Neuronal stem cell (in vitro differentiated cells): ENCODE results near the gene TRAF1.

Source experiments
- DNase-seq: peaks from one replicate; pipeline ENCODE4 v3.0.0-alpha.2; 2013; ENCODE audit warnings: low spot score
- H2AFZ ChIP-seq: one replicate; pipeline ENCODE4 v1.6.1; 2013; ENCODE audit warnings: mild to moderate bottlenecking, low read length, inconsistent platforms
- H2AK5ac ChIP-seq: 2 replicates; pipeline ENCODE4 v1.6.1; 2013; ENCODE audit warnings: low read depth, mild to moderate bottlenecking, inconsistent platforms, low read length, moderate library complexity, mixed read lengths
- H2BK120ac ChIP-seq: 2 replicates; pipeline ENCODE4 v1.6.1; 2013; ENCODE audit warnings: low read depth, mild to moderate bottlenecking, inconsistent platforms, low read length, moderate library complexity, mixed read lengths
- H2BK12ac ChIP-seq: one replicate; pipeline ENCODE4 v1.6.1; 2013; ENCODE audit warnings: low read length, inconsistent platforms
- H2BK15ac ChIP-seq: 2 replicates; pipeline ENCODE4 v1.6.1; 2013; ENCODE audit warnings: mild to moderate bottlenecking, low read length, inconsistent platforms, mixed read lengths
- H2BK5ac ChIP-seq: one replicate; pipeline ENCODE4 v1.6.1; 2013; ENCODE audit warnings: inconsistent platforms, mild to moderate bottlenecking, low read length, moderate library complexity
- H3K14ac ChIP-seq: one replicate; pipeline ENCODE4 v1.6.1; 2013; ENCODE audit warnings: low read length, inconsistent platforms
- H3K18ac ChIP-seq: 2 replicates; pipeline ENCODE4 v1.6.1; 2013; ENCODE audit warnings: low read length, inconsistent platforms
- H3K23ac ChIP-seq: 2 replicates; pipeline ENCODE4 v1.6.1; 2013; ENCODE audit warnings: low read depth, mild to moderate bottlenecking, mixed read lengths, low read length, inconsistent platforms; ENCODE audit not compliant: poor library complexity
- H3K27ac ChIP-seq: replicated peaks from 3 replicates; pipeline ENCODE4 v1.5.1; 2013; ENCODE audit warnings: low read length, inconsistent platforms
- H3K27me3 ChIP-seq, 3 experiments: 2 replicates each; pipeline ENCODE4 v1.6.1; 2013; ENCODE audit warnings: low read length in 3 of 3, mild to moderate bottlenecking in 2 of 3, inconsistent platforms in 1 of 3, low read depth in 1 of 3, mixed read lengths in 1 of 3, moderate library complexity in 1 of 3; ENCODE audit not compliant: control insufficient read depth in 3 of 3, insufficient read depth in 3 of 3
- H3K36me3 ChIP-seq, 2 donors: replicated peaks in 1 of 2; 2 replicates each; pipeline ENCODE4 v1.6.1; 2013; ENCODE audit warnings: low read length in 2 of 2; ENCODE audit not compliant: control insufficient read depth in 2 of 2, insufficient read depth in 2 of 2
- H3K4ac ChIP-seq: 2 replicates; pipeline ENCODE4 v1.6.1; 2013; ENCODE audit warnings: inconsistent platforms, mild to moderate bottlenecking, low read length, moderate library complexity
- H3K4me1 ChIP-seq, 2 donors: 1 replicate in 1 of 2; 2 replicates in 1 of 2; pipeline ENCODE4 v1.6.1; 2013; ENCODE audit warnings: low read length in 2 of 2, low read depth in 1 of 2; ENCODE audit not compliant: control insufficient read depth in 2 of 2, insufficient read depth in 1 of 2
- H3K4me2 ChIP-seq: one replicate; pipeline ENCODE4 v1.6.1; 2013; ENCODE audit warnings: mild to moderate bottlenecking, low read length, inconsistent platforms; ENCODE audit not compliant: insufficient read depth, poor library complexity, severe bottlenecking
- H3K4me3 ChIP-seq, 2 donors: 2 replicates each; pipeline ENCODE4 v1.5.1; 2013; ENCODE audit warnings: low read length in 2 of 2, mild to moderate bottlenecking in 2 of 2, inconsistent platforms in 1 of 2, moderate library complexity in 1 of 2
- H3K79me1 ChIP-seq: one replicate; pipeline ENCODE4 v1.6.1; 2013; ENCODE audit warnings: low read depth, mild to moderate bottlenecking, inconsistent platforms, low read length, moderate library complexity
- H3K9ac ChIP-seq: one replicate; pipeline ENCODE4 v1.6.1; 2013; ENCODE audit warnings: mild to moderate bottlenecking, low read depth, low read length, inconsistent platforms; ENCODE audit not compliant: poor library complexity
- H3K9me3 ChIP-seq, 2 donors: replicated peaks in 1 of 2; 2 replicates each; pipeline versions ENCODE3 to v1.6.1; 2013; ENCODE audit warnings: low read length in 2 of 2, mild to moderate bottlenecking in 2 of 2, inconsistent platforms in 1 of 2, low read depth in 1 of 2, mixed read lengths in 1 of 2, moderate library complexity in 1 of 2; ENCODE audit not compliant: control insufficient read depth in 2 of 2, insufficient read depth in 1 of 2
- H4K8ac ChIP-seq: one replicate; pipeline ENCODE4 v1.6.1; 2013; ENCODE audit warnings: low read depth, mild to moderate bottlenecking, inconsistent platforms, low read length, moderate library complexity
- H4K91ac ChIP-seq: one replicate; pipeline ENCODE4 v1.6.1; 2013; ENCODE audit warnings: low read length, low read depth, mild to moderate bottlenecking, inconsistent platforms; ENCODE audit not compliant: poor library complexity
- WGBS, 2 donors: extraction: QIAGEN DNeasy Blood & Tissue Kit; methylation state at CpG; one replicate each; pipeline ENCODE4 v1.1.7; 2013; ENCODE audit warnings: missing lambda C conversion rate in 2 of 2, mixed read lengths in 1 of 2; ENCODE audit not compliant: insufficient read length in 2 of 2, insufficient replicate concordance in 1 of 2; ENCODE audit errors: extremely low coverage in 2 of 2; 5-methylcytosine and 5-hydroxymethylcytosine counted together

The TRAF1 gene

GRCh38 chr9:120950421-120951388, 24.1 kb upstream of the TRAF1 start:
- no peak for DNase-seq
- no peak overlapping the region for H3K27ac ChIP-seq
- no CpG with 5 or more reads among the region's 8 CpGs for WGBS, 2 donors

GRCh38 chr9:120949290-120949689, 22.7 kb upstream of the TRAF1 start:
- Histone ChIP-seq H3K4ac (no peak overlapping the region), H2BK15ac (no peak overlapping the region), H3K14ac (no peak overlapping the region), H3K36me3 (no peaks in the 10 kb centered on the region), H3K18ac (no peak overlapping the region), H2BK5ac (no peak overlapping the region), H3K4me1 (peaks cover 0 to 6% of the 10 kb centered on the region in 2 donors), H2AK5ac (no peak overlapping the region), H2AFZ (no peak overlapping the region), H4K8ac (no peak overlapping the region), H3K4me2 (no peak overlapping the region), H3K27me3 (no peaks in the 10 kb centered on the region), H3K79me1 (no peaks in the 10 kb centered on the region), H3K9me3 (no peaks in the 10 kb centered on the region), H2BK12ac (no peak overlapping the region), H3K9ac (no peak overlapping the region), H3K4me3 (no peak overlapping the region), H3K23ac (no peak overlapping the region), H2BK120ac (no peak overlapping the region), H4K91ac (no peak overlapping the region), H3K27ac (no peak overlapping the region)
- WGBS, 2 donors, result no CpG with 5 or more reads among the region's 2 CpGs
- DNase-seq, result no peak

More at GRCh38 chr9:120950421-120951388, 24.1 kb upstream of the TRAF1 start:
- Histone ChIP-seq H3K36me3 (no peaks in the 10 kb centered on the region), H3K14ac (no peak overlapping the region), H2BK12ac (no peak overlapping the region), H3K4ac (no peak overlapping the region), H2AK5ac (no peak overlapping the region), H3K9ac (no peak overlapping the region), H3K4me3 (no peak overlapping the region), H2BK5ac (no peak overlapping the region), H4K8ac (no peak overlapping the region), H3K27me3 (no peaks in the 10 kb centered on the region), H3K18ac (no peak overlapping the region), H2BK15ac (no peak overlapping the region), H3K4me2 (no peak overlapping the region), H3K23ac (no peak overlapping the region), H2AFZ (no peak overlapping the region), H3K79me1 (no peaks in the 10 kb centered on the region), H3K9me3 (no peaks in the 10 kb centered on the region), H4K91ac (no peak overlapping the region), H2BK120ac (no peak overlapping the region), H3K4me1 (peaks cover 0 to 6% of the 10 kb centered on the region in 2 donors)

- Histone ChIP-seq H3K9me3 (no peaks in the 10 kb centered on the region), H2BK120ac (no peak overlapping the region), H3K23ac (no peak overlapping the region), H3K14ac (no peak overlapping the region), H3K18ac (no peak overlapping the region), H3K79me1 (no peaks in the 10 kb centered on the region), H2AFZ (no peak overlapping the region), H2BK5ac (no peak overlapping the region), H3K36me3 (no peaks in the 10 kb centered on the region), H3K27me3 (no peaks in the 10 kb centered on the region), H3K4me2 (no peak overlapping the region), H4K91ac (no peak overlapping the region), H2AK5ac (no peak overlapping the region), H4K8ac (no peak overlapping the region), H3K27ac (no peak overlapping the region), H3K9ac (no peak overlapping the region), H2BK15ac (no peak overlapping the region), H3K4me1 (peaks cover 0 to 6% of the 10 kb centered on the region in 2 donors), H3K4ac (no peak overlapping the region), H3K4me3 (no peak overlapping the region), H2BK12ac (no peak overlapping the region)
- no CpG with 5 or more reads among the region's 1 CpG for WGBS, 2 donors
- DNase-seq, result no peak
These were observed 22.2 kb upstream of the TRAF1 start for GRCh38 chr9:120948824-120949223.

GRCh38 chr9:120947222-120947621, 20.6 kb upstream of the TRAF1 start:
- no peak overlapping the region for H2BK12ac ChIP-seq
- 100% methylated on average over 1 of the region's 2 CpGs; no CpG with 5 or more reads in 1 of the 2 donors for WGBS, 2 donors
- H3K9me3 ChIP-seq, result no peaks in the 10 kb centered on the region
- no peak overlapping the region for H2BK120ac ChIP-seq
- no peaks in the 10 kb centered on the region for H3K36me3 ChIP-seq
- H4K91ac ChIP-seq, result no peak overlapping the region
- H3K27me3 ChIP-seq, result no peaks in the 10 kb centered on the region
- no peak overlapping the region for H3K4me2 ChIP-seq
- no peak overlapping the region for H2AFZ ChIP-seq
- no peak overlapping the region for H2BK15ac ChIP-seq
- H2BK5ac ChIP-seq, result no peak overlapping the region
- no peak overlapping the region for H4K8ac ChIP-seq
- no peak for DNase-seq
- H3K27ac ChIP-seq, result no peak overlapping the region
- no peak overlapping the region for H2AK5ac ChIP-seq
- no peak overlapping the region for H3K4ac ChIP-seq
- peaks cover 6 to 11% of the 10 kb centered on the region in 2 donors for H3K4me1 ChIP-seq
- H3K23ac ChIP-seq, result no peak overlapping the region
- H3K14ac ChIP-seq, result no peak overlapping the region
- no peak overlapping the region for H3K18ac ChIP-seq
- H3K4me3 ChIP-seq, result no peak overlapping the region
- no peaks in the 10 kb centered on the region for H3K79me1 ChIP-seq
- no peak overlapping the region for H3K9ac ChIP-seq
